ENCODE results near the gene FGR.

The FGR gene

DNA sequence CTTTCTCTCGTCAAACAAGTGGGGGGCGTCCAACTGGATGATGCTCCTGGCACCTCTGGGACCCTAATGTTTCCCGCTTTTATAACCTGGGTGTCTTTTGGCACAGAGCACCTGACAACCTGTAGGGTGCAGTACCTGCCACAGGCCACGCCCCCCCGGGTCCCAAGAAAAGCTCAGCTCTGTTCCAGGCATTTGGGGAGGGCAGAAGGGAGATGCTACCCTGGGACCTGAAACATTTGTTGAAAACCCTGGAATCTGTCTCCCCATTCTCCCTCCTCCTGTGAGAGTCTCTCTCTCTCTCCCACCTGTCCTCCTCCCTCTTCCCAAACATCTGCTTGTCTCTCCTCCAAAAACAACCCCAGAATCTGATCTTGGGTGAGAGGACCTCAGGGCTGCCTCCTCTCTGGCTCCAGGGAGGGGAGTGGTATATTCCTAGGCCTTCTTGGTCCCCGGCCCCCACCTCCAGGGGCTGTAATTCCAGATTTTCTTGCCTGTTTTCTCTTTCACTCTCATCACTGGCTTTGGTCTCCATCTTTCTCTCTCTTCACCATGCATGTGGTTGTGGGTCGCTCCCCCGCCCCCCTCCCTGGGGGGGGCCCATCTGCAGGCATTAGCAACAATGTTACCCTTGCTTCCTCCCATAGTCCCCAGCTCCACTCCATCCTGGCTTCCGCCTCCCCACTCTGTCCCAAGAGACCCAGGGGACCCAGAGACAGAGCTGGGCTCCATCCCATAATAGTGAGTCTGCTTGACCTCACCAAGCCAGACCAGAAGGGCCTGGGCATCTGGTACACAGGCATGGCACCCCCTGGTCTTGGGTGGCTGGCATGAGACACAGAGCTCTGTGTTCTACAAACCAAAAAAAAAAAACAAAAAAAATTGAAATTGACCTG, 35.1 kb downstream of the FGR start:
- Histone ChIP-seq H3K4me3 (ENCODE audit: low read length) (peak overlapping the region; percentile 22; the same call in 1 of the 2 replicates), H4K20me1 (ENCODE audit: control insufficient read depth, insufficient read depth, low read depth, low read length) (peaks cover 5% of the 10 kb centered on the region), H3K4me1 (ENCODE audit: control insufficient read depth, low read length) (peaks cover 69% of the 10 kb centered on the region), H3K79me2 (ENCODE audit: control insufficient read depth, low read length) (peaks cover 26% of the 10 kb centered on the region), H3K27me3 (ENCODE audit: control insufficient read depth, low read length) (no peaks in the 10 kb centered on the region), H3K9me3 (ENCODE audit: control insufficient read depth, insufficient read depth, low read length) (no peaks in the 10 kb centered on the region), H3K27ac (ENCODE audit: low read depth, low read length) (no peak overlapping the region), H3K36me3 (ENCODE audit: control insufficient read depth, low read length) (no peaks in the 10 kb centered on the region), H3F3A (ENCODE audit: control insufficient read depth, insufficient read depth) (peaks cover 13% of the 10 kb centered on the region), H3K4me2 (ENCODE audit: low read length) (peak overlapping the region; percentile 79), H3K9me2 (replicated peaks; ENCODE audit: control insufficient read depth, low read length) (no peaks in the 10 kb centered on the region)
- TF ChIP-seq, protein P1, sequence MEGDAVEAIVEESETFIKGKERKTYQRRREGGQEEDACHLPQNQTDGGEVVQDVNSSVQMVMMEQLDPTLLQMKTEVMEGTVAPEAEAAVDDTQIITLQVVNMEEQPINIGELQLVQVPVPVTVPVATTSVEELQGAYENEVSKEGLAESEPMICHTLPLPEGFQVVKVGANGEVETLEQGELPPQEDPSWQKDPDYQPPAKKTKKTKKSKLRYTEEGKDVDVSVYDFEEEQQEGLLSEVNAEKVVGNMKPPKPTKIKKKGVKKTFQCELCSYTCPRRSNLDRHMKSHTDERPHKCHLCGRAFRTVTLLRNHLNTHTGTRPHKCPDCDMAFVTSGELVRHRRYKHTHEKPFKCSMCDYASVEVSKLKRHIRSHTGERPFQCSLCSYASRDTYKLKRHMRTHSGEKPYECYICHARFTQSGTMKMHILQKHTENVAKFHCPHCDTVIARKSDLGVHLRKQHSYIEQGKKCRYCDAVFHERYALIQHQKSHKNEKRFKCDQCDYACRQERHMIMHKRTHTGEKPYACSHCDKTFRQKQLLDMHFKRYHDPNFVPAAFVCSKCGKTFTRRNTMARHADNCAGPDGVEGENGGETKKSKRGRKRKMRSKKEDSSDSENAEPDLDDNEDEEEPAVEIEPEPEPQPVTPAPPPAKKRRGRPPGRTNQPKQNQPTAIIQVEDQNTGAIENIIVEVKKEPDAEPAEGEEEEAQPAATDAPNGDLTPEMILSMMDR (IDR thresholded peaks at IDR 0.05; ENCODE audit: low read depth, low read length, poor library complexity, severe bottlenecking): peak; percentile 21
- TF ChIP-seq EZH2phosphoT487 (IDR thresholded peaks at IDR 0.05; ENCODE audit: borderline replicate concordance, low read length): no peak

DNA sequence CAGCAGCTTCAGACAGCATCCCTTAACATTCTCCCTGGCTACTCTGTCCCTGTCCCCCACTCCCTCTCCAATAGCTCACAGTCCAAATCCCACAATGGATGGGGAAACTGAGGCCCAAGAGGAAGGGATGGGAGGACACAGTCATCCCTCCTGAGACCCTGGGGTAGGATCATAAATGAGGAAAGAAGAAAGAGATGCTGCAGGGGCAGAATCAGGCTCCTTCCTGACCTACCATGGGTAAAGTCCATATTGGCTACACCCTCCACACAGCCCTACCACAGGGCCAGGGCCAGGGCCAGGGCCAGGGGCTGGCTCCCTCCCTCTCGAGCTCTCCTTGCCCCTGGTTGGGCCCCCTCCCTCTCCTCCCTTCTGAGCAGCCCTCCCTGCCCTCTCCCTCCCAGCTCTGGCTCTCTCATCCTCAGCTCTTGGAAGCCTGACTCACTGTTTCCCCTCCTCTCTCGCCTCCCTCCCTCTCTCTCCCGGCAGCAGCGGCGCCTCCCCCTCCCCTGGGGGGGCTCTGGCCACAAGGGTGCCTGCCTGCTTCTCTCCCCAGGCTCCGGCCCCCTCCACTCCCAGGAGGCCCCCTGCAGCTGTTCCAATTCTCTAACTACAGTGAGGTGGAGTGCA, 36.0 kb downstream of the FGR start:
- Histone ChIP-seq H3K4me3 (ENCODE audit: low read length) (peak overlapping the region; percentile 22; the same call in 1 of the 2 replicates), H3K36me3 (ENCODE audit: control insufficient read depth, low read length) (no peaks in the 10 kb centered on the region), H3K27me3 (ENCODE audit: control insufficient read depth, low read length) (no peaks in the 10 kb centered on the region), H3K9me2 (replicated peaks; ENCODE audit: control insufficient read depth, low read length) (no peaks in the 10 kb centered on the region), H3K27ac (ENCODE audit: low read depth, low read length) (no peak overlapping the region), H3K4me2 (ENCODE audit: low read length) (peak overlapping the region; percentile 79), H3K4me1 (ENCODE audit: control insufficient read depth, low read length) (peaks cover 63% of the 10 kb centered on the region), H3K9me3 (ENCODE audit: control insufficient read depth, insufficient read depth, low read length) (no peaks in the 10 kb centered on the region), H4K20me1 (ENCODE audit: control insufficient read depth, insufficient read depth, low read depth, low read length) (peaks cover 5% of the 10 kb centered on the region), H3K79me2 (ENCODE audit: control insufficient read depth, low read length) (peaks cover 26% of the 10 kb centered on the region), H3F3A (ENCODE audit: control insufficient read depth, insufficient read depth) (peaks cover 13% of the 10 kb centered on the region)
- TF ChIP-seq EZH2phosphoT487 (IDR thresholded peaks at IDR 0.05; ENCODE audit: borderline replicate concordance, low read length): no peak
- TF ChIP-seq, protein P1 (IDR thresholded peaks at IDR 0.05; ENCODE audit: low read depth, low read length, poor library complexity, severe bottlenecking): no peak

DNA sequence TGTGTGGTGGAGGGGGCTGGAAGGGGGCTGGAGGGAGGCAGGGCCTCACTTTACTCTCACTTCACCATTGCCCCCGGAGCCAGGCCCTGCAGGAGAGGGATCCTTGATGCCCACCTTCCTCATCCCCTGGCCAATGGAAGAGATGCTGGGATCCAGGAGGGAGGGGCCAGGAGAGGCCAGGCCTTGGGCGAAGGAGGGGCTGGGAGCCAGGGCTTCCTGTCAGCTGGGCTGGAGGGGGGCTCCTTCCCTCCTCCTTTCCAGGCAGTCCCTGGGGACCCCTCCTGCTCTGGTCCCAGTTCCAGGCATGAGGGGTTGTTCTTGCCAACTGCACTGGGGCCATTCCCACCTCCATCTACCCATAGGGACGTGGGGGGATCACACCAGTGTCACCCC, 36.7 kb downstream of the FGR start:
- Histone ChIP-seq H3K36me3 (ENCODE audit: control insufficient read depth, low read length) (no peaks in the 10 kb centered on the region), H3K4me2 (ENCODE audit: low read length) (peak overlapping the region; percentile 79), H4K20me1 (ENCODE audit: control insufficient read depth, insufficient read depth, low read depth, low read length) (peaks cover 5% of the 10 kb centered on the region), H3K4me1 (ENCODE audit: control insufficient read depth, low read length) (peaks cover 63% of the 10 kb centered on the region), H3K27me3 (ENCODE audit: control insufficient read depth, low read length) (no peaks in the 10 kb centered on the region), H3K79me2 (ENCODE audit: control insufficient read depth, low read length) (peaks cover 26% of the 10 kb centered on the region), H3K4me3 (ENCODE audit: low read length) (no peak overlapping the region), H3K9me2 (replicated peaks; ENCODE audit: control insufficient read depth, low read length) (no peaks in the 10 kb centered on the region), H3K9me3 (ENCODE audit: control insufficient read depth, insufficient read depth, low read length) (no peaks in the 10 kb centered on the region), H3K27ac (ENCODE audit: low read depth, low read length) (no peak overlapping the region), H3F3A (ENCODE audit: control insufficient read depth, insufficient read depth) (peaks cover 13% of the 10 kb centered on the region)
- no peak for TF ChIP-seq EZH2phosphoT487 (IDR thresholded peaks at IDR 0.05; ENCODE audit: borderline replicate concordance, low read length)
- TF ChIP-seq, protein P1 (IDR thresholded peaks at IDR 0.05; ENCODE audit: low read depth, low read length, poor library complexity, severe bottlenecking): no peak

All from DOHH2 (cell line).